ENCODE results near the gene KIAA0040.

GRCh38 chr1:175158170-175158591 is 34.4 kb downstream of the KIAA0040 start:
- no peak for TF ChIP-seq CTCF (conservative IDR thresholded peaks at IDR 0.05; ENCODE audit: low read length)
- TF ChIP-seq EZH2phosphoT487 (IDR thresholded peaks at IDR 0.05; ENCODE audit: borderline replicate concordance): no peak
